Activated CD8-positive, alpha-beta T cell treated with anti-CD3 and anti-CD28 coated beads for 36 hours (primary cell): Measurements from ENCODE around the gene STK32C. TPM values are rescaled to one million over a fixed set of nuclear protein-coding genes. Genes with fewer than 3 reads are reported as not detected.

Experiments
- ATAC-seq: fragments of 200-7000 bp; cut with Tn5 transposase; one replicate; pipeline ENCODE4 v1.10.0; 2021; ENCODE audit warnings: mild to moderate bottlenecking, moderate library complexity
- CTCF ChIA-PET: fragments of 350-600 bp; sonication (Branson Sonifier 250); formaldehyde crosslinking; loops from one replicate; lab custom pipeline; 2021; ENCODE audit warnings: antibody characterized with exemption; lab: Charles Lee
- POLR2A ChIA-PET: fragments of 350-600 bp; sonication (Branson Sonifier 250); formaldehyde crosslinking; loops from one replicate; lab custom pipeline; 2021; ENCODE audit warnings: antibody characterized with exemption; lab: Charles Lee
- DNase-seq: peaks from one replicate; pipeline ENCODE4 v3.0.0-alpha.2; 2020
- H3K27ac Mint-ChIP-seq: one replicate; pipeline ENCODE4 v1.8.0; 2021; ENCODE audit warnings: mild to moderate bottlenecking, mixed read lengths
- H3K27me3 Mint-ChIP-seq: one replicate; pipeline ENCODE4 v1.8.0; 2021; ENCODE audit warnings: mixed read lengths
- H3K36me3 Mint-ChIP-seq: one replicate; pipeline ENCODE4 v1.8.0; 2021; ENCODE audit warnings: low read depth, mixed read lengths
- H3K4me1 Mint-ChIP-seq: one replicate; pipeline ENCODE4 v1.8.0; 2021; ENCODE audit warnings: low read depth, mixed read lengths
- H3K4me3 Mint-ChIP-seq: one replicate; pipeline ENCODE4 v1.8.0; 2021; ENCODE audit warnings: mild to moderate bottlenecking, moderate library complexity, mixed read lengths
- H3K9me3 Mint-ChIP-seq: one replicate; pipeline ENCODE4 v1.8.0; 2021; ENCODE audit warnings: mixed read lengths
- intact Hi-C: fragments of 100-400 bp; cut with micrococcal nuclease; formaldehyde crosslinking; loops from one replicate; pipeline ENCODE4 v1.10.0; 2022
- total RNA-seq, 2 experiments: library from RNA; stranded (reverse); gene quantifications; one replicate each; pipeline ENCODE4 v1.2.3, GENCODE V29; 2021
- TF ChIP-seq, protein P1 (sequence below): fragments of 200-600 bp; IDR thresholded peaks from one replicate; pipeline ENCODE4 v1.8.0; 2022; ENCODE audit warnings: antibody characterized with exemption, mild to moderate bottlenecking

The STK32C gene
- total RNA-seq, 2 experiments from 2014 or later = 29.3 to 31.4 TPM

DNA sequence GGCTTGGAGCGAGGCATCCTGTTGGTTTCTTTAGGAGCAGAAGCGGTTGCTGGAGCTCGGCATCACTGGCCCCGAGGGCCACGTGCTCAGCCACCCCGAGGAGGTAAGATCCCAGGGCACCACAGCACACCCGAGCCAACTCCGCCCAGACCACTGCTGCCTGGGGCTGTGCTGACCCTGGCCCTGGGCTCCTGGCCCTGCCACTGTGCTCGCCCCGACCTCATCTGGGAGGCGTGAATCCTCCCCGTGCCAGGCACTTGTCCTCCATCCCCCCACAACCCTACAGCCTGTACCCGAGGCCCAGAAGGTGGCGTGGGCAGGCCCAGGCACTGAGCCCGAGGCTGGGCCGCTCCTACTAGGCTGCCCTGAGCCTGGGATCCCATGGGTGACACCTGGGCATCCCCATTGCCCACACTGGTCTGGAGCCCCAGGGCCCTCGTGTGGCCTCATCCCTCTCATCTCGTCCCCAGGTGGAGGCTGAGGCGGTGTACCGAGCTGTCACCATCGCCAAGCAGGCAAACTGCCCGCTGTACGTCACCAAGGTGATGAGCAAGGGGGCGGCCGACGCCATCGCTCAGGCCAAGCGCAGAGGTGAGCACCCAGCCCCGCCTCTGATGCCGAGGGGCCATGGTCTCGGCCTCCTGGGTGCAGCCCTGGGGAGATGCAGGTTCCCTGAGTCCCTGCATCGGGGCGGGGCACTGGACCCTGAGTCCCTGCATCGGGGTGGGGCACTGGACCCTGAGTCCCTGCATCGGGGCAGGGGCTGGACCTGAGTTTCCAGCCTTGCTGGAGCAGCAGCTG is 109.2 kb downstream of the STK32C start:
- TF ChIP-seq, protein P1, sequence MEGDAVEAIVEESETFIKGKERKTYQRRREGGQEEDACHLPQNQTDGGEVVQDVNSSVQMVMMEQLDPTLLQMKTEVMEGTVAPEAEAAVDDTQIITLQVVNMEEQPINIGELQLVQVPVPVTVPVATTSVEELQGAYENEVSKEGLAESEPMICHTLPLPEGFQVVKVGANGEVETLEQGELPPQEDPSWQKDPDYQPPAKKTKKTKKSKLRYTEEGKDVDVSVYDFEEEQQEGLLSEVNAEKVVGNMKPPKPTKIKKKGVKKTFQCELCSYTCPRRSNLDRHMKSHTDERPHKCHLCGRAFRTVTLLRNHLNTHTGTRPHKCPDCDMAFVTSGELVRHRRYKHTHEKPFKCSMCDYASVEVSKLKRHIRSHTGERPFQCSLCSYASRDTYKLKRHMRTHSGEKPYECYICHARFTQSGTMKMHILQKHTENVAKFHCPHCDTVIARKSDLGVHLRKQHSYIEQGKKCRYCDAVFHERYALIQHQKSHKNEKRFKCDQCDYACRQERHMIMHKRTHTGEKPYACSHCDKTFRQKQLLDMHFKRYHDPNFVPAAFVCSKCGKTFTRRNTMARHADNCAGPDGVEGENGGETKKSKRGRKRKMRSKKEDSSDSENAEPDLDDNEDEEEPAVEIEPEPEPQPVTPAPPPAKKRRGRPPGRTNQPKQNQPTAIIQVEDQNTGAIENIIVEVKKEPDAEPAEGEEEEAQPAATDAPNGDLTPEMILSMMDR = no peak
- H3K4me3 Mint-ChIP-seq = no peak overlapping the region
- DNase-seq (no peak), ATAC-seq (no peak)
- no peaks in the 10 kb centered on the region for H3K4me1 Mint-ChIP-seq
- no peak overlapping the region for H3K27ac Mint-ChIP-seq
- intact Hi-C loops = no loop called here
- ChIA-PET POLR2A (no interaction called here), CTCF (no interaction called here)
- H3K36me3 Mint-ChIP-seq = no peaks in the 10 kb centered on the region
- H3K27me3 Mint-ChIP-seq = peaks cover 2% of the 10 kb centered on the region
- no peaks in the 10 kb centered on the region for H3K9me3 Mint-ChIP-seq

GRCh38 chr10:132198068-132198370 is 109.7 kb downstream of the STK32C start:
- ATAC-seq = no peak
- H3K27me3 Mint-ChIP-seq = peaks cover 2% of the 10 kb centered on the region
- POLR2A ChIA-PET = no interaction called here

DNA sequence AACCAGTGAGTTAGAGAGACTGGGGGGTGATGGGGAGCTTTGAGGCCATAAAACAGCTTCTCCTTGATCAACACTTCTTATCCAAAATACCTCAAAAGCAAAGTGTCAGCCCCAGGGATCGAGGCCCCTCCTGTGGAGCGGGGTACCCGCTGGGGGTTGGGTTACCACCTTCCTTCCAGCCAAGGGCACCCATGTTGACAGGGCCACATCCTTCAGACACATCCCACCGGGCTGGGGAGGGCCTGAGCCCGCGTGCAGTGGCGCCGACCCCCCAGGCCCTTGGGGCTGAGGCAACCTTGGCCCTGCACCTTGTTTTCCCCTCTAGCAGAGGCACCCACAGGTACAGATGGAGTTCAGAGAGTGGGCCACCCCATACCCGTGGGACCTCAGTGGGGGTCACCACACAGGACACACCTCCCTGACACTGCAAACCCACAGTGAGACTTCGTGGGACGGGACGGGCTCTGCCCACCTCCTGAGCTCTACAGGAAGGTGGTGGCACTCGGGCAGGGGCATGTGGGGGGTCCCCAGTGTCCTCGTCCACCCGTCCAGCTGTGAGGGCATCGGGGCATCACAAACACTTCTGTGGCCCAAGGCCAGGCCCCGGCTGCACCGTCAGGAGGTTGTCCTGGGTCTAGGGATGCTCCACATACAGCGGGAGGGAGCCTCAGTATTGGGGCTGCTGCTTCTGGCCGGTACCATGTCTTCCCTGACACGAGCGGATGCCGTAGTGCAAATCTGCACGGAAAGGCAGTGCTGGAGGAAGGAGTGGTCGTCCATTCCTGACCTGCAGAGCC is 110.3 kb downstream of the STK32C start:
- Mint-ChIP-seq H3K27ac (no peak overlapping the region), H3K36me3 (no peaks in the 10 kb centered on the region), H3K4me3 (no peak overlapping the region), H3K27me3 (peaks cover 2% of the 10 kb centered on the region), H3K4me1 (no peaks in the 10 kb centered on the region), H3K9me3 (no peaks in the 10 kb centered on the region)
- ATAC-seq (no peak), DNase-seq (no peak)
- ChIA-PET CTCF (no interaction called here), POLR2A (interaction anchor here (0.9 kb wide), 1 partner anchor 8 kb away, joined by 3 read pairs; no protein-coding TSS in a partner anchor)
- intact Hi-C loops = no loop called here
- TF ChIP-seq, protein P1 = no peak

More at GRCh38 chr10:132198068-132198370, 109.7 kb downstream of the STK32C start:
- Mint-ChIP-seq H3K4me3 (no peak overlapping the region), H3K9me3 (no peaks in the 10 kb centered on the region), H3K27ac (no peak overlapping the region), H3K4me1 (no peaks in the 10 kb centered on the region), H3K36me3 (no peaks in the 10 kb centered on the region)
- DNase-seq = no peak
- TF ChIP-seq, protein P1 = no peak
- CTCF ChIA-PET = no interaction called here
- intact Hi-C loops = no loop called here

GRCh38 chr10:132196178-132197113 is 111.3 kb downstream of the STK32C start:
- intact Hi-C loops = no loop called here
- Mint-ChIP-seq H3K36me3 (no peaks in the 10 kb centered on the region), H3K4me1 (no peaks in the 10 kb centered on the region), H3K4me3 (no peak overlapping the region), H3K27ac (no peak overlapping the region), H3K27me3 (peaks cover 2% of the 10 kb centered on the region), H3K9me3 (no peaks in the 10 kb centered on the region)
- CTCF ChIA-PET = no interaction called here
- no peak for DNase-seq
- ATAC-seq = no peak
- TF ChIP-seq, protein P1 = no peak
- POLR2A ChIA-PET = interaction anchor here (0.7 to 0.9 kb wide), 2 partner anchors 9 to 48 kb away, joined by 3 read pairs; no protein-coding TSS in a partner anchor
